Neutrophil (primary cell): ENCODE measurements around the gene SKIC8.

Experiments
- H3K27ac ChIP-seq: fragments of 200-600 bp; sonication (generic); 2 replicates; pipeline ENCODE4 v1.5.1; 2016; ENCODE audit warnings: mild to moderate bottlenecking, moderate library complexity
- H3K27me3 ChIP-seq: fragments of 200-600 bp; sonication (generic); 2 replicates; pipeline ENCODE4 v1.6.0; 2016; ENCODE audit warnings: mild to moderate bottlenecking
- H3K36me3 ChIP-seq: fragments of 200-600 bp; sonication (generic); 2 replicates; pipeline ENCODE4 v1.5.1; 2017
- H3K4me1 ChIP-seq, 2 experiments: fragments of 200-600 bp in 1 of 2; sonication (generic) in 1 of 2; 1 replicate in 1 of 2; 2 replicates in 1 of 2; pipeline versions ENCODE4 v1.5.1 to v1.6.1; 2013 to 2016; ENCODE audit warnings: low read depth in 1 of 2, low read length in 1 of 2, mild to moderate bottlenecking in 1 of 2, moderate library complexity in 1 of 2; ENCODE audit not compliant: control insufficient read depth in 1 of 2, insufficient read depth in 1 of 2
- H3K4me3 ChIP-seq, 2 experiments: fragments of 200-600 bp in 1 of 2; sonication (generic) in 1 of 2; 1 replicate in 1 of 2; 2 replicates in 1 of 2; pipeline ENCODE4 v1.5.1; 2013 to 2016; ENCODE audit warnings: low read depth in 1 of 2, low read length in 1 of 2, mild to moderate bottlenecking in 1 of 2, moderate library complexity in 1 of 2
- H3K9me3 ChIP-seq: fragments of 200-600 bp; sonication (generic); 2 replicates; pipeline ENCODE4 v1.5.1; 2016
- CTCF ChIP-seq: fragments of 200-600 bp; sonication (generic); IDR thresholded peaks from 2 replicates; pipeline ENCODE4 v1.5.1; 2016; ENCODE audit warnings: antibody characterized with exemption

SKIC8 gene

GRCh38 chr15:78299101-78299930 is at the start of gene SKIC8:
Gene SKIC8 (minus strand): TSS chr15:78299609. CDS start chr15:78295686, 3,923 bp downstream.
- Histone ChIP-seq H3K4me1 (peaks cover 36 to 46% of the 10 kb centered on the region in 2 experiments), H3K4me3 (peak within 1 kb of the TSS; percentile 71 to 86), H3K9me3 (no peaks in the 10 kb centered on the region), H3K27ac (peak within 1 kb of the TSS; percentile 78), H3K36me3 (no peaks in the 10 kb centered on the region), H3K27me3 (no peaks in the 10 kb centered on the region)
- TF ChIP-seq CTCF: peak; percentile 38

DNA sequence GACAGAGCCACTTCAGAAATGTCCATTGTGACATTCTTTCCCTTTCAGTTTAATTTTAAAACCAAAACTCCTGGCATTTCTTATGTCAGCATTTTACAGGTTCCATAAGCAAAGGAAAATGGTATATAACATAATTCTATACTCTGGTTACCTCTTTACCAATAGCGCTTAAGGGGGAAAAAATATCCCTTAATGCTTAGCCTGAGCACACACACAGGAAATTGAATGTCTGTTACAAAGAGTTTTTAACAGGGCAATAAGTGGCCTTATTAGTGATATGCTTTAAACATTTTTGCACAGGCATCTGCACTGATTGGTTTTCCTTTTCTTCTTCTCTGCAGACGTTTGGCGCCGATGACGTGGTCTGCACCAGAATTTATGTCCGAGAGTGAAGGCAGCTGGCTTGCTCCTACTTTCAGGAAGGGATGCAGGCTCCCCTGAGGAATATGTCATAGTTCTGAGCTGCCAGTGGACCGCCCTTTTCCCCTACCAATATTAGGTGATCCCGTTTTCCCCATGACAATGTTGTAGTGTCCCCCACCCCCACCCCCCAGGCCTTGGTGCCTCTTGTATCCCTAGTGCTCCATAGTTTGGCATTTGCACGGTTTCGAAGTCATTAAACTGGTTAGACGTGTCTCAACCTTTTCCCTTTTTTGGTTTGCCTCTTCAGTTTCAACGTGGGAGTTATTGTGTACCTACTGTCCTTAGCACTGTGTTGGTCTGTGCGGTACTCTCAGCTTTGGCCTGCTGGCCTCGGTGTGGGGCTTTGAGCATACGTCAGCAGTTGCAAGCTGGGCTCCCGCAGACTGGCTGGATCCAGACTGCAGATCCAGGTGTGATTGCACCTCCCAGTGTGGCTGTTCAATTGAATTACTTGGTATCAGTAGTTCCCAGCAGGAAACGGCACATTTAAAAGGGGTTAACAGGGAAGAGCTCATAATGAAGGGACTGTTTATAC is 48.5 kb upstream of the SKIC8 start:
- Histone ChIP-seq H3K27me3 (peaks cover 32% of the 10 kb centered on the region), H3K27ac (no peak overlapping the region), H3K4me3 (no peak overlapping the region), H3K36me3 (no peaks in the 10 kb centered on the region), H3K9me3 (no peaks in the 10 kb centered on the region), H3K4me1 (no peaks in the 10 kb centered on the region)
- TF ChIP-seq CTCF: no peak

DNA sequence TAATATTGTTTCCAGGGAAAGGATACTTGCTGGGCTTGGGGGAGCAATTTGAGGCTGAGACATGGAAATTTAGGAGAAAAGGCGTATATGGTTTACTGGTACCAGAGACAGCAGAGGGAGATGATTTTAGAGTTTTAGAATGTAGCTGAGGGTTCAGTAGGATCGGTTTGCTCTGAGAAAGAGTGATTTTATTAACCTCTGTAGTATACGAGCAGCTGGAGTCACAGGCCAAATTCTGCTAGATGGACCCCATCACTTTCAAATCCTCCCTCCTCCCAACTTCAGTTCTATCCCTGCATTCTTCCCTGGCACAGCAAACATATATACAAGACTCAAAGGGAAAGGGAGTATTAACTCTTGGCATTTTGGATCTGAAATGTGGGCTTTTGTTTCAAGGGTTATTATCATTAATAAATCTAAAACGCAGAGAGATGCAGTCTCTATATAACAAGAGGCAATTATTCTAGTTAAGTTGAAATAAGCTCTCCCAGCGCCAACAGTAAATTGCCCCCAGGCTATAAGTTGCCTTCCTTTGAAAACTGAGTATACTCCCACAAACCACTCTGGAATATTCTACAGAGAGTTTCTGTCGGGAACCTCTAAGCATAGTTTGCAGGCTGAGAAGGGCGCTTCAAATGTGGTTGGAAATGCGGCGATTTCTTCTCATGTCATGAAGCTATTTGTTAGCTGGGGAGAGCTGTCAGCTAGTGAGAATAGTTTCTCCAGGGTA is 46.2 kb upstream of the SKIC8 start:
- H3K4me3 ChIP-seq: no peak overlapping the region
- no peak for TF ChIP-seq CTCF
- no peaks in the 10 kb centered on the region for H3K9me3 ChIP-seq
- H3K27me3 ChIP-seq: peaks cover 55% of the 10 kb centered on the region
- H3K4me1 ChIP-seq: peaks cover 0 to 3% of the 10 kb centered on the region in 2 experiments
- H3K36me3 ChIP-seq: no peaks in the 10 kb centered on the region
- H3K27ac ChIP-seq: no peak overlapping the region

- no peak for TF ChIP-seq CTCF
- Histone ChIP-seq H3K4me3 (no peak overlapping the region), H3K27me3 (peaks cover 76% of the 10 kb centered on the region), H3K36me3 (no peaks in the 10 kb centered on the region), H3K4me1 (peaks cover 6% of the 10 kb centered on the region in 2 experiments), H3K9me3 (no peaks in the 10 kb centered on the region), H3K27ac (no peak overlapping the region)
Observed at GRCh38 chr15:78343276-78344060, 44.1 kb upstream of the SKIC8 start.
